ENCODE results near the gene DIP2B. TPM values are rescaled to one million over a fixed set of nuclear protein-coding genes. Genes with fewer than 3 reads are reported as not detected.

DIP2B gene
- total RNA-seq, 2 experiments from 2014 or later = 17.0 to 24.1 TPM

DNA sequence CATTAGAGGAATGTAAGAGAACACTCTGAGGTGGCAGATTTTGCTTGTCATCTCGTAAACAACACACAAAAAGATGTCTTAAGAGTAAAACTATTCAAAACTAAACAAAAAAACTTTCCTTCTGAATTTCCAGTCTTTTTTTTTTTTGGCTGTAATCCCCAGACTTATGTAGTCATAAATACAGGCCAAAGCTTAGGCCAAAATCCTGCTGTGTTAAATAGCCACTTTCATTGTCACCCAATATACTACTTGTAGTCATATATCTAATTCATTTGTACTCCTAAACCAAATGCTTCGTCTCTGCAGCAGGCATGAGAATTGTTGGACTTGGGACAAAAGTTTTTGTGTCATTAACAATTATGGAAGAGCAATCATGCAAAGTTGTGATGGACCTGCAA, 155.6 kb downstream of the DIP2B start:
- no peak overlapping the region for H3K27ac ChIP-seq (ENCODE audit: low read depth, low read length, poor library complexity, severe bottlenecking)
- DNase-seq (ENCODE audit: low spot score) = no peak
- 0 out of 2 replicates have a peak, but pooled peaks cover 7% of the 10 kb centered on the region for H3K36me3 ChIP-seq (ENCODE audit: insufficient read depth, low read length)
- no peaks in the 10 kb centered on the region for H3K4me1 ChIP-seq (ENCODE audit: insufficient read depth, low read length, poor library complexity, severe bottlenecking)
- BruUV-seq (replicated peaks) = no TSS peak
- no peak overlapping the region for H3K4me2 ChIP-seq (ENCODE audit: low read length)
- no peaks in the 10 kb centered on the region for H3K9me3 ChIP-seq (ENCODE audit: low read length)
- H3K4me3 ChIP-seq (ENCODE audit: low read depth, low read length, poor library complexity, severe bottlenecking) = no peak overlapping the region
- ChIA-PET POLR2A (interaction anchor here (1.1 kb wide), 1 partner anchor 122 kb away, joined by 3 read pairs; no protein-coding TSS in a partner anchor), CTCF (ENCODE audit: unreplicated experiment) (no interaction called here)
- no peaks in the 10 kb centered on the region for H4K20me1 ChIP-seq (ENCODE audit: insufficient read depth, low read length)
- H3K79me2 ChIP-seq (ENCODE audit: insufficient read depth, low read depth, low read length) = no peaks in the 10 kb centered on the region
- no peak overlapping the region for H2AFZ ChIP-seq (ENCODE audit: low read length)
- intact Hi-C loops (cut with micrococcal nuclease; ENCODE audit: unreplicated experiment) = no loop called here
- no peak for TF ChIP-seq EZH2phosphoT487 (IDR thresholded peaks at IDR 0.05; ENCODE audit: borderline replicate concordance, low read depth, low read length)
- TF ChIP-seq, protein P1, sequence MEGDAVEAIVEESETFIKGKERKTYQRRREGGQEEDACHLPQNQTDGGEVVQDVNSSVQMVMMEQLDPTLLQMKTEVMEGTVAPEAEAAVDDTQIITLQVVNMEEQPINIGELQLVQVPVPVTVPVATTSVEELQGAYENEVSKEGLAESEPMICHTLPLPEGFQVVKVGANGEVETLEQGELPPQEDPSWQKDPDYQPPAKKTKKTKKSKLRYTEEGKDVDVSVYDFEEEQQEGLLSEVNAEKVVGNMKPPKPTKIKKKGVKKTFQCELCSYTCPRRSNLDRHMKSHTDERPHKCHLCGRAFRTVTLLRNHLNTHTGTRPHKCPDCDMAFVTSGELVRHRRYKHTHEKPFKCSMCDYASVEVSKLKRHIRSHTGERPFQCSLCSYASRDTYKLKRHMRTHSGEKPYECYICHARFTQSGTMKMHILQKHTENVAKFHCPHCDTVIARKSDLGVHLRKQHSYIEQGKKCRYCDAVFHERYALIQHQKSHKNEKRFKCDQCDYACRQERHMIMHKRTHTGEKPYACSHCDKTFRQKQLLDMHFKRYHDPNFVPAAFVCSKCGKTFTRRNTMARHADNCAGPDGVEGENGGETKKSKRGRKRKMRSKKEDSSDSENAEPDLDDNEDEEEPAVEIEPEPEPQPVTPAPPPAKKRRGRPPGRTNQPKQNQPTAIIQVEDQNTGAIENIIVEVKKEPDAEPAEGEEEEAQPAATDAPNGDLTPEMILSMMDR (conservative IDR thresholded peaks at IDR 0.05; ENCODE audit: low read length) = no peak
- no peaks in the 10 kb centered on the region for H3K9me2 ChIP-seq (ENCODE audit: insufficient read depth, low read length)

DNA sequence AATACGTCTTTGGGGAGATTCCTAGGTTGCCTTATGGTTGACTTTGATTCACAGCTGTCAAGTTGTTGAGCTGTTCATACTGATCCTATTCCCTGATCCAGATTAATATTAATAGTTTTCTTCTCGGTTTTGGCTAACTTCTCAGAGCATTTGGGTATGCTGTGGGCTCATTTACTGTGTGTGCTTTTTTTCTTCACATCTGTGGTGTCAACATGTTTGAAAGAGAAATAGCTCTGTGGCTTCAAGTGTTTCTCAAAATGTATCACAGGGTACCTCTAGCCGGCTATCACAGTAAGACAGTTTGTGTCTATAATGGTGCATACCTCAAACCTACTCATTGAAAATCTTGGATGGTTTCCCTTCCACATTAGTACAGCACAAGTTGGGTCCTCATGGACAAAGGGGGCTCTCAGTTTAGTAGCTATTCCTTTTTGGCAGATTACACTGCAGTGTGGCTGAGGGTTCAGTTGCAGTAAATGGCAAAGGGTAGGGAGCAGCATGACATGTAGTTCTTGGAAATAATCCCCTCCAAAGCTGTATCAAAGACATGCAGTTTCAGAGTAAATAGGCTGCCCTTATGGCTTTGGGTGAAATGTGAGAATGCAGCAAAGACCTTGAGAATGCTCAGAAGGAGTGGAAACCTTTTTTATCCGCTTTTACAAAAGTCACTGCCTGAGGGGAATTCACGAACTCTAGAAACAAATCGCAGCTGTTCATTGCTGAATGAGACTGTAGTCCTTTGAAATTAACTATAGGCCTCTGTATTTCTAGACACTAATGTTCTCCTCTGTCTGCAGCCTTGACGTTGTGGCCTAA, 156.7 kb downstream of the DIP2B start:
- Histone ChIP-seq H3K9me3 (ENCODE audit: low read length) (no peaks in the 10 kb centered on the region), H2AFZ (ENCODE audit: low read length) (no peak overlapping the region), H3K79me2 (ENCODE audit: insufficient read depth, low read depth, low read length) (no peaks in the 10 kb centered on the region), H3K36me3 (ENCODE audit: insufficient read depth, low read length) (0 out of 2 replicates have a peak, but pooled peaks cover 7% of the 10 kb centered on the region), H3K9me2 (ENCODE audit: insufficient read depth, low read length) (no peaks in the 10 kb centered on the region), H3K4me2 (ENCODE audit: low read length) (no peak overlapping the region), H3K27ac (ENCODE audit: low read depth, low read length, poor library complexity, severe bottlenecking) (no peak overlapping the region), H3K4me1 (ENCODE audit: insufficient read depth, low read length, poor library complexity, severe bottlenecking) (no peaks in the 10 kb centered on the region), H4K20me1 (ENCODE audit: insufficient read depth, low read length) (no peaks in the 10 kb centered on the region), H3K4me3 (ENCODE audit: low read depth, low read length, poor library complexity, severe bottlenecking) (no peak overlapping the region)
- TF ChIP-seq, protein P1 (conservative IDR thresholded peaks at IDR 0.05; ENCODE audit: low read length) = no peak
- no peak for TF ChIP-seq EZH2phosphoT487 (IDR thresholded peaks at IDR 0.05; ENCODE audit: borderline replicate concordance, low read depth, low read length)
- intact Hi-C loops (cut with micrococcal nuclease; ENCODE audit: unreplicated experiment) = no loop called here
- ChIA-PET POLR2A (interaction anchor here (0.9 to 1.1 kb wide), 2 partner anchors 9 to 123 kb away, joined by 3 read pairs; no protein-coding TSS in a partner anchor), CTCF (ENCODE audit: unreplicated experiment) (no interaction called here)
- no peak for DNase-seq (ENCODE audit: low spot score)
- BruUV-seq (replicated peaks) = no TSS peak

DNA sequence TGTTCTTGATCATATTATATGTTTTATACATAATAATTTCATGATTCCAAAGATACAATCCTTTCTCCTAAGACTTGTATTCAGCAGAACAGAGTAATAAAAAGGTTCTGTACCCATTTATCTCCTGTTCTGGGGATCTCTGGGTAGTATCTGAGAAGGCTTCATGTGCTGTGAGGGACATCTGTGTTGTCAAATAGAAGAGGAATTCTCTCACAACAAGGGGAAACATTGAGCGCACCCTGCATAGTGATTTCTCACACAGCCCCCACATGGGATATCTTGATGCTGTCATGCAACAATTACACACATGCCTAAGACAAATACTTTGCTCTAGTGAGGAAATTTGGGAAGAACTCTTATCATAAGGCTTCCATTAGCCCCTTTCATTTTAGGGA, 157.3 kb downstream of the DIP2B start:
- H3K79me2 ChIP-seq (ENCODE audit: insufficient read depth, low read depth, low read length) = no peaks in the 10 kb centered on the region
- no peaks in the 10 kb centered on the region for H3K4me1 ChIP-seq (ENCODE audit: insufficient read depth, low read length, poor library complexity, severe bottlenecking)
- intact Hi-C loops (cut with micrococcal nuclease; ENCODE audit: unreplicated experiment) = no loop called here
- H3K4me3 ChIP-seq (ENCODE audit: low read depth, low read length, poor library complexity, severe bottlenecking) = no peak overlapping the region
- CTCF ChIA-PET (ENCODE audit: unreplicated experiment) = no interaction called here
- H3K27ac ChIP-seq (ENCODE audit: low read depth, low read length, poor library complexity, severe bottlenecking) = no peak overlapping the region
- POLR2A ChIA-PET = interaction anchor here (0.9 kb wide), 1 partner anchor 10 kb away, joined by 3 read pairs; no protein-coding TSS in a partner anchor
- 0 out of 2 replicates have a peak, but pooled peaks cover 7% of the 10 kb centered on the region for H3K36me3 ChIP-seq (ENCODE audit: insufficient read depth, low read length)
- H3K9me2 ChIP-seq (ENCODE audit: insufficient read depth, low read length) = no peaks in the 10 kb centered on the region
- H4K20me1 ChIP-seq (ENCODE audit: insufficient read depth, low read length) = no peaks in the 10 kb centered on the region
- no peak overlapping the region for H3K4me2 ChIP-seq (ENCODE audit: low read length)
- no peak overlapping the region for H2AFZ ChIP-seq (ENCODE audit: low read length)
- no TSS peak for BruUV-seq (replicated peaks)
- H3K9me3 ChIP-seq (ENCODE audit: low read length) = no peaks in the 10 kb centered on the region
- TF ChIP-seq, protein P1 (conservative IDR thresholded peaks at IDR 0.05; ENCODE audit: low read length) = no peak
- TF ChIP-seq EZH2phosphoT487 (IDR thresholded peaks at IDR 0.05; ENCODE audit: borderline replicate concordance, low read depth, low read length) = no peak
- no peak for DNase-seq (ENCODE audit: low spot score)
